Measurements from ENCODE around the gene ARRDC3. TPM values are rescaled to one million over a fixed set of nuclear protein-coding genes. Genes with fewer than 3 reads are reported as not detected.
"Not testable (repeated sequence)": the region's sequence is repeated elsewhere in the genome, so short reads cannot be mapped to it uniquely, and the experiment has no call there.

Gene ARRDC3
- total RNA-seq, 1 donor from 2014 or later: 147 TPM

GRCh38 chr5:91359962-91360609 lies 23.0 kb downstream of the ARRDC3 start:
- DNase-seq (ENCODE audit: low read depth): peak; percentile 77

GRCh38 chr5:91357806-91358205 lies 25.3 kb downstream of the ARRDC3 start:
- DNase-seq (ENCODE audit: low read depth): no peak

DNA sequence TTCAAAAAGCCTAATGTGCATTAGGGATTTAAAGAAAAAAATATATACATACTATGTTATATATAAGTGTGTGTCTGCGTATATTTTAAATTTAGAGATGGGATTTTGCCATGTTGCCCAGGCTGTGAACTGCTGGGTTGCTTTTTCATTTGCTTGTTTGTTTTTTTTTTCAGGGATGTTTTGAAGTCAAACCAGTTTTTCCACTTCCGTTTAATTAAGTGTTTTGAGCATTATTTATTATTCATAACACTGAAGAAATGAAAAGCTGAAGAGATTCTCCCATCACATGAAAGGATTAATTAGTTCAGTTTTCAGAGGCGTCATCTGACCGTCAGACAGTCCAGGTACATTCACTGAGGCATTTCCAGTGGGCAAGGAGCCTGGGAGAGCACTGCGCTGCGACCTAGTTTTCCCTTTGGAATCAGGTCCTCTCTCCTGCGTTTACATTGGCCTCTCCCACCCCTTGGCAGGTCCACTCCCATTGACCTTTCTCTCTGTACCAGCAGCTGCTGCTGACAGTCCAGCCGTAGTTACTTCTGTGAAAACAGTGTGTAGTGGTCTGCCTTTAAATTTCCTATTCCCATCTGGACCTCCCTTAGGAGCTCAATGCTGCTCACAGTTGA lies 26.0 kb downstream of the ARRDC3 start:
- DNase-seq (ENCODE audit: low read depth): no peak

- DNase-seq (ENCODE audit: low read depth): not testable (repeated sequence)
These were observed 28.2 kb downstream of the ARRDC3 start for GRCh38 chr5:91354867-91355266.

GRCh38 chr5:91352831-91353695 lies 30.1 kb downstream of the ARRDC3 start:
- DNase-seq (ENCODE audit: low read depth): no peak

GRCh38 chr5:91345461-91345860 lies 37.7 kb downstream of the ARRDC3 start:
- peak; percentile 79 for DNase-seq (ENCODE audit: low read depth)

DNA sequence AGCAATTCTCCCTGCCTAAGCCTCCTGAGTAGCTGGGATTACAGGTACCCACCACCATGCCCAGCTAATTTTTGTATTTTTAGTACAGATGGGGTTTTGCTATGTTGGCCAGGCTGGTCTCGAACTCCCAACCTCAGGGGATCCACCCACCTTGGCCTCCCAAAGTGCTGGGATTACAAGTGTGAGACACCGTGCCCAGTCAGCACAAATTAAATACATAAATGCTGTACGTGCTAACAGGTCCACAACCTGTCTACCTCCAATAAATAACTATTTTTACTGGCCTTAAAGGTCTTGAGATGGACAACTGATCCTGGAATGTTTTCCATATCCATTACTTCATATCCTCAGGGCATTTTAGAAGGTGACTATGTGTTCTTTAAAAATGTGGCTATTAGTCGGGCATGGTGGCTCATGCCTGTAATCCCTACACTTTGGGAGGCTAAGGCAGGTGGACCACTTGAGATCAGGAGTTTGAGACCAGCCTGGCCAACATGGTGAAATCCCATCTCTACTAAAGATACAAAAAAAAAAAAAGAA lies 38.4 kb downstream of the ARRDC3 start:
- DNase-seq (ENCODE audit: low read depth): not testable (repeated sequence)

- no peak for DNase-seq (ENCODE audit: low read depth)
These were observed 39.2 kb downstream of the ARRDC3 start for GRCh38 chr5:91343916-91344315.

DNA sequence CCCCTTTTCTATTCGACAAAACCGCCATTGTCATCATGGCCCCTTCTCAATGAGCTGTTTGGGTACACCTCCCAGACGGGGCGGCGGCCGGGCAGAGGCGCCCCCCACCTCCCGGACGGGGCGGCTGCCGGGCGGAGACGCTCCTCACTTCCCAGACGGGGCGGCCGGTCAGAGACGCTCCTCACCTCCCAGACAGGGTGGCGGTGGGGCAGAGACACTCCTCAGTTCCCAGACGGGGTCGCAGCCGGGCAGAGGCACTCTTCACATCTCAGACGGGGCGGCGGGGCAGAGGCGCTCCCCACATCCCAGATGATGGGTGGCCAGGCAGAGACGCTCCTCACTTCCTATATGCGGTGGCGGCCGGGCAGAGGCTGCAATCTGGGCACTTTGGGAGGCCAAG lies 40.2 kb downstream of the ARRDC3 start:
- not testable (repeated sequence) for DNase-seq (ENCODE audit: low read depth)

GRCh38 chr5:91341154-91341553 lies 42.0 kb downstream of the ARRDC3 start:
- no peak for DNase-seq (ENCODE audit: low read depth)

DNA sequence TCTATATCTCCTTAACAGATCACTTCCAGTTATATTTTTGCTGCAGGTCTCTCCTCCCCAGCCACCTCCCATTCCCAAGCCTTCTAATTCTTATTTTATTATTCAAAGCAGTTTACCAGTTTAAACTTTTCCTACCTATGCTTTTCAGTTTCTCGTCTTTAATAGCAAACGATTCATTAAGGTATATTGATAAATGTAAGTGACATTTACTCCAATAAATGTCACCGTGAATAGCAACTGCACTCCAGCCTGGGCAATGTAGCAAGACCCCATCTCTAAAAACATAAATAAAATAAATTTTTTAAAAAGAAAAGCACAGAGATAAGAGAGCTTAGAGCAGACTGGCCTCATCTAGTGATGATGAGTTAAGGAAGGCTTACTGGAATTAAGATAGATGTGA lies 42.6 kb downstream of the ARRDC3 start:
- DNase-seq (ENCODE audit: low read depth): no peak

DNA sequence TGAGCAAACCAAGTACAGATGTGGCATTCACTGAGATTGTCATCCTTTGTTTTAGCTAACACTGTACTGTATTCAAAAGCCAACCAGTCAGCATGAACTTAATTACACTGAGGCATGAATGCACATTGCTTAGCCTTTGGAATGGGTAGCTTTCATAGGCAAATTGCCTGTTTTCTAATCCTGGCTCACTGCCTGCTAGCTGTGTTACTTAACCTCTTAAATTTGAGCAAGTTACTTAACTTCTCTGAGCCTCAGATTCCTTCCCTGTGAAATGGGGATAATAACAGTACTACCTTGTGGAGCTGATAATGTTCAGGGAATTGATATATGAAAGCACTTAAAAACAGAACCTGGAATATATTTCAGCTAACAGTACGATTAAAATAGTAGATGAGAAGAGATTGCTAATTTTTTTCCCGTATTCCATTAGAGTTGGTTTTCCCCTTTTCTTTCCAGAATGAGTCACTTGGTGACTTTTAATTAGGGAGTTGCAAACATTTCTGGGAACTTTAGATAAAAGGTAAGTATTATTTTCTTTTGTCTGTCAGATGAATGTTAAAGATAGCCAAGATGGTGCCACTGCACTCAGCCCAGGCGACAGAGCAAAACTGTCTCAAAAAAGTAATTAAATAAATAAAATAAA lies 43.9 kb downstream of the ARRDC3 start:
- DNase-seq (ENCODE audit: low read depth): peak; percentile 67

DNA sequence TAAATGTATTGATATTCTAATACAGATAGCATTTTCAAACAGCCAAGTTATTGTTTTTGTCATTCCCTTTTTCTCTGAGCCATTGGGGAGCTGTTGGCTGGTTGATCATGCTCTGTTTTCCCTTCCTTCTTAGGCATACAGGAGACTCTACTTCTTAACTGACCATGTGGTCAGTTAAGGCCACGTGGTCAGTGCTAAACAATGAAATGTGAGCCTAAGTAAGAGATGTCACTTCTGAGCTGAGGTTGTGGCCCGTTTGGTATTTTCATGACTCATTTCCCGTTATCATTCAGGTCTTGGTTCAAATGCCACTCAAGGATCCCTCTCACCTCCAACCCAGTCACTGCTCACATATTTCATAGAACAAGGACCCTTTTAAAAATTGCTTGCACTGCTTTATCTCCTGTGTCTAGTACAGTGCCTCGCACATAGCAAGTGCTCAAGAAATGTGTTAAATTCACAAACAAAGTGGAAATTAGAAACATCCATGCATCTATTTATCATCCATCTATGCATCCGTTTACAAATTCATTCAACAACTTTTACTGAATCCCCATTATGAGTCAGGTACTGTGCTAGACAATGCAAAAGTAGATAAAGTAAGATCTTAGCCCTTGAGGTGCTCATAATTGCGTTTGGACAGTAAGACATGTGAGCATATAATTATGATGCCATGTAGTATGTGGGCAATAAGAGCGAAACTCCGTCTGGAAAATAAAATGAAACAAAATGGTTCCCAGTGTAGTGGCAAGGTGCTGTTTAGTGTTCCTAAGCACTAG lies 50.7 kb downstream of the ARRDC3 start:
- peak; percentile 93 for DNase-seq (ENCODE audit: low read depth)

GRCh38 chr5:91331705-91332104 lies 51.4 kb downstream of the ARRDC3 start:
- no peak for DNase-seq (ENCODE audit: low read depth)

- no peak for DNase-seq (ENCODE audit: low read depth)
These were observed 53.8 kb downstream of the ARRDC3 start for GRCh38 chr5:91329283-91329682.

- peak; percentile 46 for DNase-seq (ENCODE audit: low read depth)
These were observed 54.4 kb downstream of the ARRDC3 start for GRCh38 chr5:91328743-91329142.

GRCh38 chr5:91322981-91323380 lies 60.1 kb downstream of the ARRDC3 start:
- not testable (repeated sequence) for DNase-seq (ENCODE audit: low read depth)

DNA sequence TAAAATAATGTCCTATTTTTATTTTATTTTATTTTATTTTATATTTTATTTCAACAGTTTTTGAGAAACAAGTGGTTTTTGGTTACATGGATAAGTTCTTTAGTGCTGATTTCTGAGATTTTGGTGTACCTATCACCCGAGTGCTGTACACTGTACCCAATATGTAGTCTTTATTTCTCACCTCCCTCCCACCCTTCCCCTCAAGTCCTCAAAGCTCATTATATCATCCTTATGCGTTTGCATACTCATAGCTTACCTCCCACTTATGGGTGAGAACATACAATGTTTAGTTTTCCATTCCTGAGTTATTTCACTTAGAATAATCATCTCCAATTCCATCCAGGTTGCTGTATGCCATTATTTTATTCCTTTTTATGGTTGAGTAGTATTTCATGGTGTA lies 63.5 kb downstream of the ARRDC3 start:
- DNase-seq (ENCODE audit: low read depth): no peak

DNA sequence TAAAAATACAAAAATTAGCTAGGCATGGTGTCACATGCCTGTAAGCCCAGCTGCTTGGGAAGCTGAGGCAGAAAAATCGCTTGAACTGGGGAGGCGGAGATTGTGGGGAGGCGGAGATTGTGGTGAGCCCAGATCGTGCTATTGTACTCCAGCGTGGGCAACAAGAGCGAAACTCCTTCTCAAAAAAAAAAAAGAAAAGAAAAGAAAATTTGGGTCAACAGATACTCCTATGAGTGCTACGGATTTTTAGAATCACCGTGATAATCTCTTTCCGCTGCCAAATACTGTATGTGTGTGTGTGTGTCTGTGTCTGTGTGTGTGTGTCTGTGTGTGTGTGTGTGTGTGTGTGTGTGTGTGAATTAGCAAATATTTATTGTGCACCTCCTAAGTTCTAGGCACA lies 64.4 kb downstream of the ARRDC3 start:
- DNase-seq (ENCODE audit: low read depth): no peak
